8988T (cell line): Measurements from ENCODE around the gene GNB3.
"Not testable (repeated sequence)": the region's sequence is repeated elsewhere in the genome, so short reads cannot be mapped to it uniquely, and the experiment has no call there.

ENCODE experiments used
- DNase-seq: peaks from one replicate; pipeline ENCODE4 v3.0.0; 2011

The GNB3 gene

GRCh38 chr12:6863586-6864321, 23.0 kb downstream of the GNB3 start:
- no peak for DNase-seq

GRCh38 chr12:6865307-6865706, 24.6 kb downstream of the GNB3 start:
- not testable (repeated sequence) for DNase-seq

GRCh38 chr12:6866163-6866919, 25.6 kb downstream of the GNB3 start:
- no peak for DNase-seq

GRCh38 chr12:6866920-6867412, 26.2 kb downstream of the GNB3 start:
- no peak for DNase-seq

GRCh38 chr12:6867413-6868210, 26.9 kb downstream of the GNB3 start, which contains the start of gene TPI1:
Gene TPI1, plus strand, starts transcription at chr12:6867531. Its CDS starts 36 bp downstream, at chr12:6867567.
- peak; percentile 71 for DNase-seq

GRCh38 chr12:6868211-6869048, 27.7 kb downstream of the GNB3 start:
- DNase-seq, result no peak

GRCh38 chr12:6869049-6870021, 28.6 kb downstream of the GNB3 start:
- no peak for DNase-seq

- not testable (repeated sequence) for DNase-seq
These were observed 29.6 kb downstream of the GNB3 start for GRCh38 chr12:6870304-6870703.

- peak; percentile 66 for DNase-seq
These were observed 30.6 kb downstream of the GNB3 start for GRCh38 chr12:6871052-6871957.

GRCh38 chr12:6872073-6873048, 31.6 kb downstream of the GNB3 start:
- DNase-seq, result peak; percentile 81

- peak; percentile 81 for DNase-seq
These were observed 32.6 kb downstream of the GNB3 start, which contains the start of gene SPSB2 for GRCh38 chr12:6873094-6874014. Gene SPSB2, minus strand, starts transcription at chr12:6873303. Its CDS starts 402 bp downstream, at chr12:6872901.

GRCh38 chr12:6874015-6874368, 33.3 kb downstream of the GNB3 start:
- DNase-seq, result not testable (repeated sequence)

- not testable (repeated sequence) for DNase-seq
These were observed 39.1 kb downstream of the GNB3 start for GRCh38 chr12:6879824-6880223.

- no peak for DNase-seq
These were observed 42.5 kb downstream of the GNB3 start for GRCh38 chr12:6883252-6883651.

- DNase-seq, result no peak
These were observed 43.0 kb downstream of the GNB3 start for GRCh38 chr12:6883683-6884082.

GRCh38 chr12:6884539-6884938, 43.8 kb downstream of the GNB3 start:
- no peak for DNase-seq
